CD4-positive, alpha-beta T cell treated with Interferon alpha-2 for 1 hour (primary cell): Measurements from ENCODE around the gene HSPA4L.

Experiments
- DNase-seq, 2 donors: peaks; one replicate each; pipeline ENCODE4 v3.0.0-alpha.2; 2020 to 2022

HSPA4L gene

DNA sequence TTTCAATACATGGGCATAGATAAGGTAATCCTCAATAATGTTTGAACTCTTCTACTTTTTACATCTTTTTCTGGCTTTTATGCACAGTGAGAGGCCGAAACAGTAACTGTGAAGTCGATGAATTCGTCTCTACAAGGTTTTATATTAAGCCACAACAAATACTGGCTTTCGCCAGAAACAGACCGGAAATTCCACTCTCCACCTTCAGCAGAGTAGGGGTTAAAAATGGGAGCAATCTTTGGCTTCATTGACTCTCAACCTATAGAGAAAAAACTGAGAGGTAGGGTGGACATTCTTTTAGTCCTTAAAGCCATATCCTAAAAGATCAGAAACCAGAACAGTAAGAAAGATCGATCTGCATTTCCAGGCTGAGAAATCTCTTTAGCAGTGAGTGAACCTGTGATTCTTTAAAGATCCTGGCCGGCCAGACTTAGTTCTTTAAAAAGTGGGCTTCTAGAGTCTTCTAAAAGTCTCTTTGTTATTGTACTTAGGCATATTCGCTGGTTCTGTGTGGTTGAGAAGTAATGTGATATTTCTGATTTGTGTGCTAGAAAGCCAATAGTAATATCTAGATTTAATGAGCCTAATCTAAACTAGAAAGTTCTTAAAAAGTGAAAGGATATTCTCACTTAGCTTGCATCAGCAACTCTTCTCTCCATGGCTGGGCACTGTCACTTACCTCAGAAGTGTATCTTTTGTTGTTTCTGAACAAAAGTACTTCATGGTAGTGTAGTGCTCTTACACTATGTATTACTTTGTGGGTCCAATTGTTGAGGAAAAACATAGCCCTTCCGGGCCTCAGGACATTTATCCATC lies 2.0 kb downstream of the HSPA4L start:
- no peak for DNase-seq

- no peak for DNase-seq
Measured at GRCh38 chr4:127788517-127788916, 6.4 kb downstream of the HSPA4L start.

DNA sequence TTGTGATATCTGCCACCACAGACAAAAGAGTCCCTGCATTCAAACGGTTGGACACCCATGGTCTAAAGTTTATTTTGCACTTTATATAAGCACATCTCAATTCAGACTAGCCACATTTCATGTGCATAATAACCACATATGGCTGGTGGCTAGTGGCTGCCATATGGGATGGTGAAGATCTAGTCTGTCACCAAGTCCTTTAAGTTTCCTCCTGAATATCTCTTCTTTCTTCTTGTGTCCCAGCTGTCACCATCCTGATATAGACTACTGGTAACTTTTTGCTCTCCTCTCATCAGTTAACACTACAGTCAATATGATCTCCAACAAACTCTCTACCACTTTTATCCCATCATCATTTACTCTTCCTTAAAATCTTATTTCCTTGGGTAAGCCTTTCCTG lies 9.3 kb downstream of the HSPA4L start:
- DNase-seq: no peak

DNA sequence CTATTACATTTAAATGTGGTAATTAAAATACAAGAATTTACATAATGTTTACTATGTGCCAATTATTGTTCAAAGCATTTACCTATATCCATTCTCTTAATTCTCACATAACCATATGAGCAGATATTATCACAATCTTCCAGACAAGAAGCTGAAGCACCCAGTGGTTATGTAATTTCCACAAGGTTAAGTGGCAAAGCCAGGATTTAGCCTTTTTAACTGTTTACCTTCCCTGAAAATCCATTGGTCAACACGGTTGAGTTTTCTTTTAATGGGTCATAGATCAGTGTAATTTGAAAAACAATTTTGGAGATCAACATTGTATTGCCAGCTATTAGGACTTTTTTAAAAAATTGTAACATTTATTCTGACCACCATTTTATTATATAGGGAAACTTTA lies 11.4 kb downstream of the HSPA4L start:
- no peak for DNase-seq

DNA sequence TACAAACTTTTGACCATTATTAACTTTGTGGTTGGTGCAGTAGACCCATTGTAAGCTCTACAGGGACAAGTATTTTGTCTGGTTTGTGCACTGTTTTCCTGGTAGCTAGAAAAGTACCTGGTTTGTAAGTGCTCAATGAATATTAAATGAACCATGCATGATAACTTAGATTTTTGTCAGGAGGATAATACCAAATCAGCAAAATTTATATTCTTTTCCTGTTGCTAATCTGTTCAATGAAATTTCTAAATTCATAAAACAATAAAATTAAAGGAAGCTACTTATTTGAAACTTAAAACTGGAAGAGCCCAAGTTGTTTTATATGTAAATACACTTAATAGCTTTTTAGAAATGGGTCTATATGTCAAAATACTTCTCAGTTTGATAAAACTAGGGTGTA lies 17.6 kb downstream of the HSPA4L start:
- no peak for DNase-seq

- no peak for DNase-seq
Measured at GRCh38 chr4:127809173-127809800, 27.2 kb downstream of the HSPA4L start.

- no peak for DNase-seq
Measured at GRCh38 chr4:127810551-127810950, 28.4 kb downstream of the HSPA4L start.

GRCh38 chr4:127822430-127822829 lies 40.3 kb downstream of the HSPA4L start:
- no peak for DNase-seq

DNA sequence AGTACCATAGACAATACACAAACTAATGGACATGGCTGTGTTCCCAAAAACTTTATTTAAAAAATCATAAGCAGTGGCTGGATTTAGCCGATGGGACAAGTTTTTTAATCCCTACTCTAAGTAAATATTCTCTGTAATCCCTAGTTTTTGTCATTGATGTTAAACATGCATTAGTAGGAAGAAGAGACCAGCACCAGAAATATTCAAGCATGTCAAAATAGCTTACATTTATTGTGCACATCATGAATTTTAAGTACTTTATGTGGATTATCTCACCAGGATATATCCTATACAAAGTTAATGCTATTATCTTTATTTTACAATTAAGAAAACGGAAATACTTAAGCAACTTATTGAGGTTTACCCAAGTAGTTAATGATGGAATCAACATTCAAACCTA lies 46.0 kb downstream of the HSPA4L start:
- no peak for DNase-seq

DNA sequence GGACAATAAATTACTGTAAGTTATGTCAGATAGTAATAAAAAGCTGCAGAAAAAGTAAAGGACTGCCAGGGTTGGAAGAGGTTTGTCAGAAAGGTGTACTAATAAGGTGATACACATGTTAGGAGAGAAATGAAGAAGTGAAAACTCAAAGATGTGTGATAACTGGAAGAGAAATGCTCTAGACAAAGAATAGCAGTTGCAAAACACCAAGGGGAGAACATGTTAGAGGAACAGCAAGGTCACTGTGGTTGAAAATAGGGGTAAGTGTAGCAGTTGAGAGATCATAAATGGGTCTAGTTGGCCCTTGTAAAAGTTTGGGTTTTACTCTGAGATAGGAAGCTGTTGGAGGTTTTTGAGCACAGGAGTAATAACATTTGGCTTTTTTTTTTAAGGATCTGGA lies 46.9 kb downstream of the HSPA4L start:
- no peak for DNase-seq

- no peak for DNase-seq
Measured at GRCh38 chr4:127832585-127832984, 50.5 kb downstream of the HSPA4L start.

DNA sequence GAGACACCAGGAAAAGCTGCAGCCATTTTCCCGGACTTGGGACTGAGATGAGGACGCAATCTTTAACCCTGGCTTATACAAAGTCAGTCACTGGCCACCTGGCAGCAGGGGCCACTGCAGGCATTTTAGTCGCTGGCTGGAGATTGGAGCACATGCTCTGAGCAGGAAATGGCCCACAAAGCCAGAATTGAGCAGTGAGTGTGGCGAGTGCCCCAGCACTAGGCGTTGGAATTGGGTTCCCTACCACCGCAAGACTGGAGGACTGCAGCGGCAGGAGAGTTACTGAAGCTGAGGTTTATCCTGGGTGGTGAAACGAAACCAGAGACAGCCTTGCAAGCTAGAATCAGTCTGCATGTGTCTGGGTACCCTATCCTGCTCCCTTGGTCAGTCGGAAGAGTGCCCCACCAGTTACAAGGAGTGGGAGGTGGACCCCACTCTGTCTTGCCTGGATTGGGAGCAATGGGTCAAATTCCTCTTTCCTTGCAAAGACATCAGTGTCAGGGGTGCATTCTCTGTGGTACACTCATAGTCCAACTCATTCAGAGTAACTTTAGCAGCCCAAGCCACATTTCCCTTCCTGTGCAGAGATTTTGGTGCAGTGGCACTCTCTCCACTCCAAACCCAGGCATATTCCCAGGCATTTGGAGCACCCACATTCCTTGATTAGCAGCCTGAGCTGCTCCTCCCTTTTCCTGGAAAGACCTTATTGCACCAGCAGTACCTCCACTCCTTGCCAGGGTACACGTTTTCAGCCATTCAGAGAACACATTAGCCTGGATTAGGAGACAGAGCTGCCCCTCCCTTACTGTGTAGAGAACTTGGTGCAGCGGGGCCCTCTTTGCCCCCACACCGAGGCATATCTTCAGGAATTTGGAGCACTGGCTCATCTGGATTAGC lies 61.8 kb downstream of the HSPA4L start:
- DNase-seq: no peak

DNA sequence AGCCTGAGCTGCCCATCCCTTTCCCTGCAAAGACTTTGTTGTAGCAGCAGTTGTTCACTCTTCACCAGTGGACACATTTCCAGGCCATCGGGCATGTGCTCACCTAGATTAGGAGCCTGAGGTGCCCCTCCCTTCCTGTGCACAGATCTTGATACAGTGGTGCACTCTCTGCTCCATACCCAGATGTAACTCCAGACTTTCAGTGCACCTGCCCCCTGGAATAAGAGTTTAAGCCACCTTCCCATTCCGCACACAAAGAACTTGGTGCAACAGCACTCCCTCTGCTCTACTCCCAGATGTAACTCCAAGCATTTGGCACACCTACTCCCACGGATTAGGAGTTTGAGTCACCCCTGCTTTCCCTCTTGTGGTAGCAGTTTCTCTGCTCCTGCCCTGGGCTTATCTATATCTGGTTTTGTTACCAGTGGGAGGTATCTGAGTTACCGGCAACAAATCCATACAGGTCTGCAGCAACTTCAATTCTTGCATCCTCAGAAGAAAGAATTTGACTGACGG lies 62.5 kb downstream of the HSPA4L start:
- DNase-seq: no peak

GRCh38 chr4:127846061-127846460 lies 63.9 kb downstream of the HSPA4L start:
- DNase-seq: no peak

DNA sequence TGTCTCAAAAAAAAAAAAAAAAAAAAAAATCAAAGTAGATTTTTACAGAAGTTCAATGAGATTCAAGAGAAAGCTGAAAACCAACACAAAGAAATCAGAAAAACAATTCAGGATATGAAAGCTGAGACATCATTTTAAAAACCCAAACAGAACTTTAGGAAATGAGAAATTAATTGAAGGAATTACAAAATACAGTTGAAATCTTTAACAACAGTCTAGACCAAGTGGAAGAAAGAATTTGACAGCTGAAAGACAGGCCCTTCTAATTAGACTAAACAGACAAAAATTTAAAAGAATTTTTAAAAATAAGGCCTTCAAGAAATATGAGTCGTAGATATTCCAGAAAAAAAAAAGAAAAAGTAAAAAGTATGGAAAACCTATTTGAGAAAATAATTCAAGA lies 64.6 kb downstream of the HSPA4L start:
- no peak for DNase-seq

DNA sequence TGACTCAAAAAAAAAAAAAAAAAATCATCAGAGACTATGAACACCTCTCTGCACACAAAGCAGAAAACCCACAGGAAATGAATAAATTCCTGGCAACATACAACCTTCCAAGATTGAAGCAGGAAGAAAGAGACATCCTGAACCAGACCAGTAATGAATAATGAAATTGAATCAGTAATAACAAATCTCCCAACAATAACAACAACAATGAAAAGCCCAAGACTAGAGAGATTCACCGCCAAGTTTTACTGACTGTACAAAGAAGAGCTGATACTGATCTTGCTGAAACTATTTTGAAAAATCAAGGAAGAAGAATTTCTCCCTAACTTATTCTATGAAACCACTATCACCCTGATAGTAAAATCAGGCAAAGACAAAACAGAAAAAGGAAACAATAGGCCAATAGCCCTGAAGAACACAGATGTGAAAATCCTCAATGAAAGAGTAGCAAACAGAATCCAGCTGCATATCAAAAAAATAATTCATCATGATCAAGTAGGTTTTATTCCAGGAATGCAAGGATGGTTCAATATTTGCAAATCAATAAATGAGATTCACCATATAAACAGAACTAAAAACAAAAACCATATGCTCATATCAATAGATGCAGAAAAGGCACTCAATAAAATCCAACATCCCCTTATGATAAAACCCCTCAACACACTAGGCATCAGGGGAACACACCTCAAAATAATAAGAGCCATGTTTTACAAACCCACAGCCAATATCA lies 67.5 kb downstream of the HSPA4L start:
- no peak for DNase-seq

GRCh38 chr4:127852661-127853060 lies 70.5 kb downstream of the HSPA4L start:
- DNase-seq: no peak

- no peak for DNase-seq
Measured at GRCh38 chr4:127856196-127856812, 74.2 kb downstream of the HSPA4L start.

DNA sequence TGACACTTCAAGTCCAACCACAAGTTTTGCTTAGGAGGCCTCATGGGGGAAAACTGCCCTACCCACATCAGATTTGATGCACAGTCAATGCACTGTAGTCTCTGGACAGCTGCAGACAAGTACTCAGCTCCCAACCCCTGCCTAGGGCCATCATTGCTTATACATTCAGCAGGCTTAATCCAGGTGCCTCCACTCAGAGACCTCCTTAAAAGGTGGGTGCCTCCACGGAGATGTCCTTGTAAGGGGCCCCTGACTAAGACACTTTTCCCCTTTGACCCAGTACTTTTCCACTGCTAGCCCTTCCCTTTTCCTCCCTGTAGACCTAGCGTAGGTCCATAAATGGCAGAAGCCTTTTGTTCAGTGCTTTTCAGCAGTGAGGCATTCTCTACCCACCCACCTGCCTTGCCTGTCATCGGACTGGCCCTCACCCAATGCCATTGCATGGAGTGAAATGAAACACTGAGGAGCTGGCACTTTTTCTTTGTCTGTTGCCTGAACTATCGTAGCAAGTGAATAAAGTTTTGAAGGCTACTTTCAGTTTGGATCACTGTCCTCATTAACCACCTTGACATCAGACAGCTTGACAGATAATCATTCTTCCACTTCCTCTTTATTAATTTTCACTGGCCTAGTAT lies 74.8 kb downstream of the HSPA4L start:
- no peak for DNase-seq

- DNase-seq: no peak
Measured at GRCh38 chr4:127857641-127858040, 75.5 kb downstream of the HSPA4L start.

DNA sequence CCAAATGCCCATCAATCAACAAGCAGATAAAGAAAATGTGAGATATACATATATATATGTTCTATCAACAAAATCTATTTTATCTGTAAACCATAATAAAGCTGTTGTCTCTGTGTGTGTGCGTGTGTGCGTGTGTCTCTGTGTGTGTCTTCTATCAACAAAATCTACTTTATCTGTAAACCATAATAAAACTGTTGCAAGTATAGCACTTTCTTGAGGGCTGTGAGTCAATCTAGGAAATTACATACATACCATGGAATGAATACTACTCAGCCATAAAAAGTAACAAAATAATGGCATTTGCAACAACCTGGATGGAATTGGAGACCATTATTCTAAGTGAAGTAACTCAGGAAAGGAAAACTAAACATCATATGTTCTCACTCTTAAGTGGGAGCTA lies 86.1 kb downstream of the HSPA4L start:
- no peak for DNase-seq

- DNase-seq: no peak
Measured at GRCh38 chr4:127870281-127870680, 88.2 kb downstream of the HSPA4L start.
